Stimulated activated CD8-positive, alpha-beta memory T cell treated with anti-CD3 and anti-CD28 coated beads, Interleukin-4, amount 100 ng/mL, for 48 hours (primary cell): ENCODE measurements around the gene KIF13A.
"Not testable (repeated sequence)": the region's sequence is repeated elsewhere in the genome, so short reads cannot be mapped to it uniquely, and the experiment has no call there.

Experiments used
- DNase-seq: peaks from one replicate; pipeline ENCODE4 v3.0.0-alpha.2; 2020

Gene KIF13A

GRCh38 chr6:17894905-17895304 lies 92.5 kb downstream of the KIF13A start:
- no peak for DNase-seq

- DNase-seq = no peak
Observed at GRCh38 chr6:17894191-17894590, 93.2 kb downstream of the KIF13A start.

GRCh38 chr6:17892097-17892686 lies 95.2 kb downstream of the KIF13A start:
- no peak for DNase-seq

DNA sequence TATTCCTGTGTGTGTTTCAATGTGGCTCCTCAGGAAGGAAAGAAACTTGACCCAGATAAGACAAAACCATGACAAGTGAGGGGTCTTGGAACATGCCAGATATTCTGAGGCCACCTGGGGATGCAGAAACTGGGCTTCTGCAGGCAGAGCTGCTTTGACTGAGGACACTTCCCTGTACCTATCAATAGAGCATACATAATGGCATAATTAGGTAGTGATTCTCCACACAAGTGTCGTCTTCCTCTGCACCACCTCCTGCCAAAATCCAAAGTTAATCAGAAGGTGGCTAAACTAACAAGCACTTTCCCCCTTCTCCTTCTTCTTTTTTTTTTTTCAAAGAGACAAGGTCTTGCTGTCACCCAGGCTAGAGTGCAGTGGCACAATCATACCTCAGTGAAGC lies 97.1 kb downstream of the KIF13A start:
- DNase-seq = no peak

DNA sequence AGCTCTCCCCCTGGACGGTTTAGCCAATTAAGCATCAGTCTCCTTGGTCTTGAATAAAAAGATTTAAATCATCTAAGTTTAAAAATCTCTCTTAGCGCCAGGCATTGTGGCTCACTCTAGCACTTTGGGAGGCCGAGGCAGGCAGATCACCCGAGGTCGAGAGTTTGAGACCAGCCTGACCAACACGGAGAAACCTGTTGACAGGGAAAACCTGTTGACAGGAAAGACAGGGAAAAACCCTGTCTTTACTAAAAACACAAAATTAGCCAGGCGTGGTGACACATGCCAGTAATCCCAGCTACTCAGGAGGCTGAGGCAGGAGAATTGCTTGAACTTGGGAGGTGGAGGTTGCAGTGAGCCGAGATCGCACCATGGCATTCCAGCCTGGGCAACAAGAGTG lies 97.7 kb downstream of the KIF13A start:
- DNase-seq = not testable (repeated sequence)

GRCh38 chr6:17886891-17887290 lies 100.5 kb downstream of the KIF13A start:
- DNase-seq = no peak

- no peak for DNase-seq
Observed at GRCh38 chr6:17885889-17886576, 101.4 kb downstream of the KIF13A start.

- no peak for DNase-seq
Observed at GRCh38 chr6:17884498-17885478, 102.6 kb downstream of the KIF13A start.

DNA sequence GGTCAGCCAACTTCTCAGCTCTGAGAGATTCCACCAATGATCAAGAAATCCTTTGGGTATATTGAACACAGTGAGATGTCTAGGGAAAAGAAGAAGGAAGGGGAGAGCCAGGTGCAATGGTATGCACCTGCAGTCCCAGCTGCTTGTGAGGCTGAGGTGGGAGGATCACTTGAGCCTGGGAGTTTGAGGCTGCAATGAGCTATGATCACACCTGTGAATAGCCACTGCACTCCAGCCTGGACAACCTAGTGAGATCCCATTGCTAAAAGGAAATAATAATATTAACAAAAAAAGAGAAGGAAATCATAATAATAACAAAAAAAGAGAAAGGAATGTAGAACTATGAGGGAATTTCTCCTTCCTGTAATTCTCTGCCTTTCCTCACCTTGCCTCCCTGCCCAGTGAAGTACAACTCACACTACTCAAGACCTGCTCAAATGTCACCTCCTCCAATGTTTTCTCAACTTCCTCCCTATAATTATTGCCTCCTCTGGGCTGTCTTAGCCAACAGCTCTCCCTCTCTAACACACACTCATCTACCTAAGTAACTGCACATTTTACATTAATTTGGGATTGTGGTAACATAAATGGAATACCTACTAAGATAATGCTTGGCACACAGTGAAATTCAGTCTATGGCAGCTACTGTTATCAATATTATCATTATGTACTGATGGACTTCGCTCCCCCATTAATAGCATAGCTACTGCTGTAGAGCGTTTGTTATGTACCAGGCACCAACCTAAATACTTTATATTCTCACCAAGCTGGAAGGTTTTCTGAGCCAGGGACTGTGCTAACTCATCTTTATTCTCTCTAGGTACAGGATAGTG lies 103.6 kb downstream of the KIF13A start:
- no peak for DNase-seq

GRCh38 chr6:17881085-17881858 lies 106.2 kb downstream of the KIF13A start:
- no peak for DNase-seq

GRCh38 chr6:17879184-17879583 lies 108.3 kb downstream of the KIF13A start:
- DNase-seq = no peak

DNA sequence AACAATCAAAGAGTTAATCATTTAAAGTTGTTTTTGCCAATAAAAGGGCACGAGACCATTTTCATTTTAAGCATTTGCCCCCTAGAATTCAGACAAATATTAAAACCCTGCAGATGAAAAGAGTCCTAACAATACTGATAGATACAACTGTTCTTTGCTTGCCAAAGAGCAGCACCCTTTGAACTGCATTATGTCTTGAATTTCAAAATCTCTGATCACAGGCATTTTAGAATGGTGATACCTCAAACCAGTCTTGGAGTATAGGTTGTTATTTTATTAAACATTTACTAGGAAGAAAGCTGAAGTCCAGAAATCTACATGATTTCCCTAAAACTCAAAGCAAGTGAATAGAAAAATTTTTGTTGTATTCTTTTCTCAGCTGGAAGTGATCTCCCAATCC lies 108.7 kb downstream of the KIF13A start:
- DNase-seq = no peak

- no peak for DNase-seq
Observed at GRCh38 chr6:17877895-17878440, 109.5 kb downstream of the KIF13A start.

DNA sequence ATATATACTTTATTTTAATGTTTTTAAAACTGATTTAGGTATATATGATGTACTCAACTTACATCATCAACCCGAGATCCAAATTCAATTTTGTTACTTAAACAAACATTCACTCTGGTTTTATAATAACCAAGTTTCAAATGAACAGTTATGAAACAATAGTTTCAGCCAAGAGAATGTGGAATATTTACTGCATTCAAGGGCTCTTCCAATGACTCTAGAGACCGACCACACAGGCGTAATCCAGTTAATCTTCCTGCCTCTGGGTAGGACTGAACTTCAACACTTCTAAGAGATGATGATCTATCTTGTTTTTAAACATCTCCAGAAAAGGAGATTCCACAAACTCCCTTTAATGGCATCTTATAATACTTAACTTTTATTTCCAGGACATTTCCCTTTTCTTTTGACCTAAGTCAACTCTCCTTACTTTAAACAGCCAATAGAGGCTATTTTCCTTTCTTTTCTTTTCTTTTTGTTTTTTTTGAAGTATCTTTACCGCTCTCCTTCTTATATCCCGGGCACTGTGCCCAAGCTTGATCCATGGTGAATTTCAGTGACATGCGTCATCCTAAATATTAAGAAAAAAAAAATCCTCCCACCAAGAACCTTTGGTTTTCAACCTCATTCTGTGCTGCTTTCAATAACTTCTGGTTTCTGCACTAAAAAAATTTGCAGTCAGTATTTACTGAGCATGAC lies 110.1 kb downstream of the KIF13A start:
- no peak for DNase-seq

DNA sequence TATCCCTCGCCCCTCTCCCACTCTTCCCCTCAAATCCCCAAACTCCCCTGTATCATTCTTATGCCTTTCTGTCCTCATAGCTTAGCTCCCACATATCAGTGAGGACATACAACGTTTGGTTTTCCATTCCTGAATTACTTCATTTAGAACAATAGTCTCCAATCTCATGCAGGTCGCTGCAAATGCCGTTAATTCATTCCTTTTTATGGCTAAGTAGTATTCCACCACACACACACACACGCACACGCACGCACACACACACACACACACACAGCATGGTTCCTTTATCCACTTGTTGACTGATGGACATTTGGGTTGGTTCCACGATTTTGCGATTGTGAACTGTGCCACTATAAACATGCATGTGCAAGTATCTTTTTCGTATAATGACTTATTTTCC lies 112.7 kb downstream of the KIF13A start:
- DNase-seq = no peak

- DNase-seq = no peak
Observed at GRCh38 chr6:17872908-17873307, 114.5 kb downstream of the KIF13A start.

GRCh38 chr6:17871836-17872235 lies 115.6 kb downstream of the KIF13A start:
- DNase-seq = no peak

DNA sequence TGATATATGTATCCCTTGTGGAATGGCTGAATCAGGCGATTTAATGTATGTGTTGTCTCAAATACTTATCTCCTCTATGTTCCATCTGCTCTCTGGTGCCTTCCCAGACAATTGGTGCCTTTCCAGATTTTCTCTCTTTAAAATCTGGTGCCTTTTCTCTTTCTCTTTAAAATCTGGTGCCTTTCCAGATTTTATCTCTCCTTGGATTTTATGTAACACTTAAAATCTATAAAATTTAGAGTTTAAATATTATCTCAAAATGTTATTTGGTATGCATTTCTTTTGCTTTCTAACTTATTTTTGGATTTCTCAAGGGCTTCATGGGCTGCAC lies 116.3 kb downstream of the KIF13A start:
- DNase-seq = no peak

GRCh38 chr6:17870300-17871188 lies 116.9 kb downstream of the KIF13A start:
- no peak for DNase-seq

- DNase-seq = no peak
Observed at GRCh38 chr6:17869753-17870050, 117.7 kb downstream of the KIF13A start.
